Body of pancreas (tissue), 4 donors: ENCODE measurements around the gene RTF2. TPM values are rescaled to one million over a fixed set of nuclear protein-coding genes. Genes with fewer than 3 reads are reported as not detected.

Source experiments
- ATAC-seq: fragments of 150-250 bp; one replicate; pipeline ENCODE4 v1.9.1; 2016
- DNase-seq, 4 donors: peaks; one replicate each; pipeline ENCODE4 v3.0.0-alpha.2; 2019
- H3K27ac ChIP-seq, 4 donors: fragments of 200-600 bp; sonication (generic); 1 replicate in 3 of 4; 2 replicates in 1 of 4; pipeline versions ENCODE4 v1.5.1 to v1.6.1; 2016 to 2019; ENCODE audit warnings: mild to moderate bottlenecking in 1 of 4, mixed read lengths in 1 of 4, moderate library complexity in 1 of 4
- H3K27me3 ChIP-seq, 2 donors: fragments of 200-600 bp; sonication (generic); one replicate each; pipeline ENCODE4 v1.6.0; 2016; ENCODE audit warnings: mild to moderate bottlenecking in 1 of 2
- H3K36me3 ChIP-seq, 2 donors: fragments of 200-600 bp; sonication (generic); replicated peaks in 1 of 2; 2 replicates each; pipeline ENCODE4 v1.5.1; 2016; ENCODE audit warnings: low read depth in 2 of 2; ENCODE audit not compliant: insufficient read depth in 1 of 2
- H3K4me1 ChIP-seq: fragments of 200-600 bp; sonication (generic); one replicate; pipeline ENCODE4 v1.6.0; 2016
- H3K4me3 ChIP-seq, 2 donors: fragments of 200-600 bp; sonication (generic); 1 replicate in 1 of 2; 2 replicates in 1 of 2; pipeline ENCODE4 v1.5.1; 2016 to 2019
- H3K9me3 ChIP-seq, 3 donors: fragments of 200-600 bp; sonication (generic); 1 replicate in 2 of 3; 2 replicates in 1 of 3; pipeline ENCODE4 v1.5.1; 2016
- POLR2A ChIP-seq, 3 donors: fragments of 450-650 bp; IDR thresholded peaks; one replicate each; pipeline ENCODE4 v1.6.1; 2016; ENCODE audit warnings: antibody characterized with exemption in 3 of 3, mild to moderate bottlenecking in 2 of 3
- WGBS, 2 donors: methylation state at CpG; one replicate each; pipeline ENCODE4 v1.1.5; 2017; 5-methylcytosine and 5-hydroxymethylcytosine counted together
- intact Hi-C: fragments of 100-400 bp; cut with DNase I; formaldehyde crosslinking; loops from one replicate; pipeline ENCODE4 v1.15.1; 2023
- total RNA-seq, 2 donors: library from RNA; depleted of rRNA; stranded (reverse); fragments of >200 nt; gene quantifications; one replicate each; pipeline ENCODE4 v1.1.0, GENCODE V29; 2016
- TF ChIP-seq, protein P1 (sequence below), 7 experiments: fragments of 450-650 bp in 4 of 7; fragments of 200-600 bp in 3 of 7; sonication (generic) in 3 of 7; IDR thresholded peaks; one replicate each; pipeline ENCODE4 v1.5.1; 2016 to 2019; ENCODE audit warnings: antibody characterized with exemption in 7 of 7

The RTF2 gene
- total RNA-seq, 2 donors from 2014 or later, result 22.1 to 29.1 TPM

DNA sequence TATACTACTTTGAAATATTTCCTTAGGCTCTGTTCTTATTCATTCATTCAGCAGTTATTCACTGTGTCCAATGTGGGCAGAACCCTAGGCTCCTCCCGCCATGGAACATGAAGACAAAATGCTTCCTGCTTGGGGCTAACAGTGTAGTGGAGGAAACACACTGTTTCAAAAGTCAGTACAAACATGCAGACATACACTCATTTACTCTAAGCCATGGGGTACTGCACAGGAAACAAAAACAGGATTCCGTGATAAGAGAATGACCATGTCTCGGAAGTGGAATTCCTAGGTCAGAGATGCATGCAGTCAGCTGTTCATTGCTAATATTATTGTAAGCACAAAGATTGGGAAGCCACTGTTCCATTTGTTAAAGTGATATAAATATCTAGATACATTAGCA is 37.7 kb downstream of the RTF2 start:
- H3K4me1 ChIP-seq, result no peaks in the 10 kb centered on the region
- no peaks in the 10 kb centered on the region for H3K36me3 ChIP-seq
- no peaks in the 10 kb centered on the region for H3K9me3 ChIP-seq
- TF ChIP-seq, protein P1, sequence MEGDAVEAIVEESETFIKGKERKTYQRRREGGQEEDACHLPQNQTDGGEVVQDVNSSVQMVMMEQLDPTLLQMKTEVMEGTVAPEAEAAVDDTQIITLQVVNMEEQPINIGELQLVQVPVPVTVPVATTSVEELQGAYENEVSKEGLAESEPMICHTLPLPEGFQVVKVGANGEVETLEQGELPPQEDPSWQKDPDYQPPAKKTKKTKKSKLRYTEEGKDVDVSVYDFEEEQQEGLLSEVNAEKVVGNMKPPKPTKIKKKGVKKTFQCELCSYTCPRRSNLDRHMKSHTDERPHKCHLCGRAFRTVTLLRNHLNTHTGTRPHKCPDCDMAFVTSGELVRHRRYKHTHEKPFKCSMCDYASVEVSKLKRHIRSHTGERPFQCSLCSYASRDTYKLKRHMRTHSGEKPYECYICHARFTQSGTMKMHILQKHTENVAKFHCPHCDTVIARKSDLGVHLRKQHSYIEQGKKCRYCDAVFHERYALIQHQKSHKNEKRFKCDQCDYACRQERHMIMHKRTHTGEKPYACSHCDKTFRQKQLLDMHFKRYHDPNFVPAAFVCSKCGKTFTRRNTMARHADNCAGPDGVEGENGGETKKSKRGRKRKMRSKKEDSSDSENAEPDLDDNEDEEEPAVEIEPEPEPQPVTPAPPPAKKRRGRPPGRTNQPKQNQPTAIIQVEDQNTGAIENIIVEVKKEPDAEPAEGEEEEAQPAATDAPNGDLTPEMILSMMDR (IDR thresholded peaks at IDR 0.05), result no peak
- no peak for TF ChIP-seq POLR2A (IDR thresholded peaks at IDR 0.05)
- H3K27ac ChIP-seq, result no peak overlapping the region
- H3K4me3 ChIP-seq, result no peak overlapping the region
- ATAC-seq (no peak), DNase-seq (no peak)
- WGBS, 2 donors, result 62 to 77% methylated on average over 3 of the region's 3 CpGs
- intact Hi-C loops, result no loop called here
- H3K27me3 ChIP-seq, result no peaks in the 10 kb centered on the region

DNA sequence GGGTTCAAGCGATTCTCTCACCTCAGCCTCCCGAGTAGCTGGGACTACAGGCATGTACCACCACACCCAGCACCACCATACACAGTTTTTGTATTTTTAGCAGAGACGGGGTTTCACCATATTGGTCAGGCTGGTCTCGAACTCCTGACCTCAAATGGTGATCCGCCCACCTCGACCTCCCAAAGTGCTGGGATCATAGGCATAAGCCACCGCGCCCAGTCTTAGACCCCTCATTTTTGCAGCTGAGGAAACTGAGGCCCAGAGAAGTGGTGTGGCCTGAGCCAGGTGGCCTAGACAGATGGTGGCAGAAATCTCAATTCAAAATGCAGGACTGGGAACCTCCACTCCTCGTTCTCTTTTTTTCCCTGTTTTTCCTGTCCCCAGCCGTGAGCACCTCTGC is 43.5 kb downstream of the RTF2 start:
- H3K9me3 ChIP-seq, result no peaks in the 10 kb centered on the region
- no peak overlapping the region for H3K27ac ChIP-seq
- no peak overlapping the region for H3K4me3 ChIP-seq
- no peaks in the 10 kb centered on the region for H3K27me3 ChIP-seq
- 94 to 97% methylated on average over 10 of the region's 10 CpGs for WGBS, 2 donors
- intact Hi-C loops, result no loop called here
- H3K36me3 ChIP-seq, result peaks cover 3 to 4% of the 10 kb centered on the region in 2 donors
- no peaks in the 10 kb centered on the region for H3K4me1 ChIP-seq
- DNase-seq (no peak), ATAC-seq (no peak)
- TF ChIP-seq, protein P1 (IDR thresholded peaks at IDR 0.05), result no peak
- no peak for TF ChIP-seq POLR2A (IDR thresholded peaks at IDR 0.05)

DNA sequence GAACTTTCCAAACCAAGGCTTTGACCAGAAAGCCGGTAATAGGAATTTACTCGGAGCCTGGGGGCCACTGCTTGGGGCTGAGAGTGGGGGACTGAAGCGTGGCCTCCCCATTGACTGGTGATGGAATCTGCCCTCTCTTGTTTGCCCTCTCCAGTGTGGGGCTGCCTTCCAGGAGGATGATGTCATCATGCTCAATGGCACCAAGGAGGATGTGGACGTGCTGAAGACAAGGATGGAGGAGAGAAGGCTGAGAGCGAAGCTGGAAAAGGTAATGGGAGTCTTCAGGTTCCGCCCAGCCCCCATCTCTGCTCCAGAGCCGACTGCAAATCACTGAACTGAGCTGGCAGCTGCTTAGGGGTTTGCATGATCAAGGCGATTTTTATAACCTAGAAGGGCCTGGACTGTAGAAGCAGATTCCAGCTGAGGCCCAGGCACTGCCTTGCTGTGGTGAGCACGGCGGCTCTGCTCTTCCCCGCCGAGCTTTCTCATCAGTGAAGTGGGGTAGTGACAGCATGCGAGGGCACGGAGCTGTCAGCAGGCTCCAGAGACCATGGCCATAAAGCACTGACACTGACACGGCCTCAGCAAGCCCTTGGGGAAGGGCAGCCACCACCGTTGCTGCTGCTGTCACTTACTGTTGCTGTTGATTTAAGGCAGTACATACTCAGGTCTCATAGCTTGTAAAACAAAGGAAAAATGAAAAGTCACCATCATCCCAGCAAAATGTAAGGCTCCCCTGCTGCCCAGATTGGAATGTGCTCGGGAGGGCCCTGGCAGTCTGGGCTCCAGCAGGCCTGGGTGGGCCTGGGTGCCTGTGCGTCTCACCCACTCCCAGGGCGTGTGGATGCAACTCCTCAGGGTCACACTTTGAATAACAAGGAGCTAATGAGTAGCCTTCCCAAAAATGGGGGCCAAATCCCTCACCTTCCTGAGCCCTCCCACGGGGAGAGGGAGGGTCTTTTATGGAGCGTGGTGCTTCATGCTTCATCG is 45.0 kb downstream of the RTF2 start:
- H3K27ac ChIP-seq, result no peak overlapping the region
- peaks cover 11 to 13% of the 10 kb centered on the region in 2 donors for H3K36me3 ChIP-seq
- intact Hi-C loops, result no loop called here
- 91 to 94% methylated on average over 10 to 22 of the region's 22 CpGs for WGBS, 2 donors
- no peaks in the 10 kb centered on the region for H3K27me3 ChIP-seq
- no peak for TF ChIP-seq POLR2A (IDR thresholded peaks at IDR 0.05)
- no peak overlapping the region for H3K4me3 ChIP-seq
- DNase-seq (no peak), ATAC-seq (no peak)
- no peaks in the 10 kb centered on the region for H3K9me3 ChIP-seq
- no peaks in the 10 kb centered on the region for H3K4me1 ChIP-seq

DNA sequence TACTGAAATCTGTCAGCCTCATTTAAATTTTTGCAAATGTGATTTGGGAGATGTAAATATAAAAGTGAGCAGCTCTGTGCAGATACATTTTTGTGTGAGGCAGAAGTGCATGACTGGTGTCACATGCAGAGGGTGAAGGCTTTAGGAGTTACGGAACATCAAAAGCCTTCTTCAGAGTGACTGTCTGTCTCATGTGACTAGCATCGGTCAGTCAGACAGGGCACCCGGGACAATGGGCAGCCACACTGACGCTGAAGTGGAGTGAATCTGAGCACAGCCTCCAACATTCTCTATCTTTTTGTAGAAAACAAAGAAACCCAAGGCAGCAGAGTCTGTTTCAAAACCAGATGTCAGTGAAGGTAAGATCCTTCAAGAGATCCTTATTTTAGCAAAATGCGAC is 48.2 kb downstream of the RTF2 start:
- H3K36me3 ChIP-seq, result peaks cover 21% of the 10 kb centered on the region in 2 donors
- no peak for ATAC-seq
- no peak overlapping the region for H3K27ac ChIP-seq
- WGBS, 2 donors, result 88 to 98% methylated on average over 5 of the region's 5 CpGs
- intact Hi-C loops, result no loop called here
- H3K4me3 ChIP-seq, result no peak overlapping the region
- H3K27me3 ChIP-seq, result no peaks in the 10 kb centered on the region
- TF ChIP-seq POLR2A (IDR thresholded peaks at IDR 0.05), result no peak
- TF ChIP-seq, protein P1 (IDR thresholded peaks at IDR 0.05), result no peak
- DNase-seq, result no peak
- peaks cover 0 to 24% (median 0%) of the 10 kb centered on the region in 3 donors for H3K9me3 ChIP-seq
- H3K4me1 ChIP-seq, result no peaks in the 10 kb centered on the region

DNA sequence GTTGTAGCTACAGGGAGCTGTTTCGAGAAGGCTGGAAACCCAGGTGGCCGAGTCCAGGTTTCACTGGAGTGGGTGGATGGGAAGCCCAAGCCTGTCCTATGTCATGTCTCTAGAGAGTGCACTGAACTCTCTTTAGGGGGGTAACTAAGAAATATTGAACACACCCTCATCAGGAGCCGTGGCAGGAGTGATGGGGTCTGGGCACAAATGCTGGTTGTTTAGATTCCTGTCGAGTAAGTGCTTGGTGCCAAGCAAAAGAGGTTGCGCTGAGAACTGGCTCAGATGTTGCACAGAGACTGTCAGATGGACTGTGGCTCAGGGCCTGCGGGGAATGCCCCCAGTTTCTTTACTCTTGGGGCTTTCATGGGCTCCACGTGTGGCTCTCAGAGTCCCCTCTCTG is 48.8 kb downstream of the RTF2 start:
- no peak overlapping the region for H3K27ac ChIP-seq

More for the DNA sequence above, 48.8 kb downstream of the RTF2 start:
- Histone ChIP-seq H3K4me3 (no peak overlapping the region), H3K36me3 (peaks cover 21% of the 10 kb centered on the region in 2 donors), H3K4me1 (no peaks in the 10 kb centered on the region), H3K9me3 (peaks cover 0 to 24% (median 0%) of the 10 kb centered on the region in 3 donors), H3K27me3 (no peaks in the 10 kb centered on the region)
- DNase-seq, result no peak
- intact Hi-C loops, result no loop called here
- TF ChIP-seq, protein P1 (IDR thresholded peaks at IDR 0.05), result no peak
- TF ChIP-seq POLR2A (IDR thresholded peaks at IDR 0.05), result no peak
- WGBS, 2 donors, result 100% methylated on average over 7 of the region's 7 CpGs
- no peak for ATAC-seq
